Measurements from ENCODE around the gene COL6A2. TPM values are rescaled to one million over a fixed set of nuclear protein-coding genes. Genes with fewer than 3 reads are reported as not detected.
"Not testable (repeated sequence)": the region's sequence is repeated elsewhere in the genome, so short reads cannot be mapped to it uniquely, and the experiment has no call there.

Gene COL6A2
- total and polyA plus RNA-seq, 2 of the 4 experiments (the other 2 are of a cell fraction), result 208 to 1,065 TPM

GRCh38 chr21:46139686-46140085, 41.8 kb downstream of the COL6A2 start:
- no peak overlapping the region for H4K8ac ChIP-seq (ENCODE audit: low read depth in 2 of 2, low read length in 2 of 2)
- H3K27ac ChIP-seq (ENCODE audit: insufficient read depth, low read length), result no peak overlapping the region
- dilution Hi-C loops (cut with HindIII; ENCODE audit: low sequenced_read_pairs, unreplicated experiment) (no loop called here), in situ Hi-C loops (cut with MboI; ENCODE audit: low sequenced_read_pairs) (no loop called here), intact Hi-C loops (cut with micrococcal nuclease) (no loop called here)
- no peak overlapping the region for H3K4me2 ChIP-seq (ENCODE audit: low read depth, low read length)
- no peak for DNase-seq
- H4K5ac ChIP-seq (ENCODE audit: low read depth, low read length), result no peak overlapping the region
- H3K4me3 ChIP-seq (ENCODE audit: insufficient read depth, low read depth, low read length), result no peak overlapping the region
- no peak overlapping the region for H2BK120ac ChIP-seq (ENCODE audit: low read depth, low read length)
- no peak overlapping the region for H3K23ac ChIP-seq (ENCODE audit: low read depth, low read length)
- no peak overlapping the region for H2AFZ ChIP-seq (replicated peaks; ENCODE audit: low read length, poor library complexity)
- no peak overlapping the region for H2AK9ac ChIP-seq (replicated peaks; ENCODE audit: low read depth, low read length, poor library complexity)
- H2BK20ac ChIP-seq (ENCODE audit: low read depth, low read length), result no peak overlapping the region
- no TSS peak for BruUV-seq (replicated peaks)
- no peaks in the 10 kb centered on the region for H3K27me3 ChIP-seq (ENCODE audit: control insufficient read depth, insufficient read depth, low read length)
- no peak overlapping the region for H2BK15ac ChIP-seq (ENCODE audit: low read depth, low read length)
- H3K18ac ChIP-seq (ENCODE audit: low read depth, low read length), result no peak overlapping the region
- H3K9me1 ChIP-seq (ENCODE audit: insufficient read depth, low read length), result no peaks in the 10 kb centered on the region
- H3K9me3 ChIP-seq (ENCODE audit: control insufficient read depth, insufficient read depth, low read length), result no peaks in the 10 kb centered on the region
- no peak overlapping the region for H3K9ac ChIP-seq (ENCODE audit: low read depth, low read length)
- no peak overlapping the region for H2AK5ac ChIP-seq (ENCODE audit: low read depth, low read length)
- H3K36me3 ChIP-seq (ENCODE audit: control insufficient read depth, insufficient read depth, low read length), result no peaks in the 10 kb centered on the region
- POLR2A ChIA-PET (ENCODE audit: unreplicated experiment), result no interaction called here
- H3K79me1 ChIP-seq (ENCODE audit: low read depth in 1 of 2, low read length in 2 of 2), result no peaks in the 10 kb centered on the region
- peaks cover 7% of the 10 kb centered on the region; the same call in 1 of the 2 replicates for H4K20me1 ChIP-seq (ENCODE audit: insufficient read depth, low read length)
- WGBS, 2 experiments (ENCODE audit: extremely low coverage in 2 of 2, insufficient read length in 1 of 2), result 83% methylated on average over 2 of the region's 15 CpGs; no CpG with 5 or more reads in 1 of the 2 experiments
- 0 out of 2 replicates have a peak, but pooled peaks cover 2% of the 10 kb centered on the region for H3K4me1 ChIP-seq (ENCODE audit: control insufficient read depth, insufficient read depth, low read length)
- no peak overlapping the region for H4K91ac ChIP-seq (ENCODE audit: insufficient read depth, low read depth, low read length)
- no peak overlapping the region for H3K56ac ChIP-seq (ENCODE audit: extremely low read depth, insufficient read depth, low read length)
- no peak overlapping the region for H3K14ac ChIP-seq (replicated peaks; ENCODE audit: low read depth, low read length)
- no peak overlapping the region for H3K4ac ChIP-seq (ENCODE audit: low read depth, low read length)
- CTCF ChIA-PET, result no interaction called here
- ATAC-seq (ENCODE audit: low read depth), result no peak
- TF ChIP-seq BHLHE40 (IDR thresholded peaks at IDR 0.05; ENCODE audit: low read depth, low read length) (no peak), MXI1 (IDR thresholded peaks at IDR 0.05; ENCODE audit: borderline replicate concordance, low read depth, low read length) (no peak)
- H2BK5ac ChIP-seq (ENCODE audit: low read depth, low read length, poor library complexity, severe bottlenecking), result no peak overlapping the region

GRCh38 chr21:46140352-46141003, 42.6 kb downstream of the COL6A2 start:
- H3K23ac ChIP-seq (ENCODE audit: low read depth, low read length); H3K27me3 ChIP-seq (ENCODE audit: control insufficient read depth, insufficient read depth, low read length); intact Hi-C loops (cut with micrococcal nuclease); H3K4me3 ChIP-seq (ENCODE audit: insufficient read depth, low read depth, low read length); H3K18ac ChIP-seq (ENCODE audit: low read depth, low read length); DNase-seq; H3K36me3 ChIP-seq (ENCODE audit: control insufficient read depth, insufficient read depth, low read length); H3K9ac ChIP-seq (ENCODE audit: low read depth, low read length); H4K20me1 ChIP-seq (ENCODE audit: insufficient read depth, low read length); H3K79me1 ChIP-seq (ENCODE audit: low read depth in 1 of 2, low read length in 2 of 2); H3K56ac ChIP-seq (ENCODE audit: extremely low read depth, insufficient read depth, low read length); H2BK120ac ChIP-seq (ENCODE audit: low read depth, low read length); H2BK20ac ChIP-seq (ENCODE audit: low read depth, low read length); H3K27ac ChIP-seq (ENCODE audit: insufficient read depth, low read length); H2AK9ac ChIP-seq (replicated peaks; ENCODE audit: low read depth, low read length, poor library complexity); H4K91ac ChIP-seq (ENCODE audit: insufficient read depth, low read depth, low read length); POLR2A ChIA-PET (ENCODE audit: unreplicated experiment); H3K14ac ChIP-seq (replicated peaks; ENCODE audit: low read depth, low read length); dilution Hi-C loops (cut with HindIII; ENCODE audit: low sequenced_read_pairs, unreplicated experiment); H3K9me3 ChIP-seq (ENCODE audit: control insufficient read depth, insufficient read depth, low read length); in situ Hi-C loops (cut with MboI; ENCODE audit: low sequenced_read_pairs); ATAC-seq (ENCODE audit: low read depth); CTCF ChIA-PET; H3K4ac ChIP-seq (ENCODE audit: low read depth, low read length); H2BK5ac ChIP-seq (ENCODE audit: low read depth, low read length, poor library complexity, severe bottlenecking); H3K4me1 ChIP-seq (ENCODE audit: control insufficient read depth, insufficient read depth, low read length); BruUV-seq (replicated peaks); H4K5ac ChIP-seq (ENCODE audit: low read depth, low read length); H3K4me2 ChIP-seq (ENCODE audit: low read depth, low read length); H3K9me1 ChIP-seq (ENCODE audit: insufficient read depth, low read length); H4K8ac ChIP-seq (ENCODE audit: low read depth in 2 of 2, low read length in 2 of 2): not testable (repeated sequence)
- Histone ChIP-seq H2BK15ac (ENCODE audit: low read depth, low read length) (peak overlapping the region; percentile 59; the same call in 1 of the 3 replicates), H2AK5ac (ENCODE audit: low read depth, low read length) (peak overlapping the region; percentile 87), H2AFZ (replicated peaks; ENCODE audit: low read length, poor library complexity) (peak overlapping the region; percentile 67)
- WGBS, 2 experiments (ENCODE audit: extremely low coverage in 2 of 2, insufficient read length in 1 of 2), result 47% methylated on average over 24 of the region's 29 CpGs; no CpG with 5 or more reads in 1 of the 2 experiments
